Caco-2 (cell line): ENCODE results near the gene PTPN7. TPM values are rescaled to one million over a fixed set of nuclear protein-coding genes. Genes with fewer than 3 reads are reported as not detected.

Experiments used
- BruUV-seq: library from RNA; stranded (reverse); fragments of 400-500 nt; replicated peaks from 2 replicates; lab custom pipeline; 2021; lab: Mats Ljungman, UMichigan
- CTCF ChIA-PET: fragments of 300-600 bp; sonication (Branson Sonifier 250); formaldehyde crosslinking; loops from one replicate; lab custom pipeline; 2022; ENCODE audit warnings: antibody characterized with exemption; lab: Charles Lee
- POLR2A ChIA-PET: fragments of 300-600 bp; sonication (Branson Sonifier 250); formaldehyde crosslinking; loops from one replicate; lab custom pipeline; 2022; ENCODE audit warnings: antibody characterized with exemption; lab: Charles Lee
- DNase-seq, 2 experiments: peaks; one replicate each; pipeline versions ENCODE4 v3.0.0 to v3.0.0-alpha.2; 2020 to 2022
- H3K27me3 ChIP-seq: replicated peaks from 2 replicates; pipeline ENCODE4 v1.6.0; 2011; ENCODE audit warnings: low read length; ENCODE audit not compliant: control insufficient read depth, insufficient read depth
- H3K36me3 ChIP-seq: 2 replicates; pipeline ENCODE4 v1.5.1; 2011; ENCODE audit warnings: low read length; ENCODE audit not compliant: control insufficient read depth, insufficient read depth
- H3K4me1 ChIP-seq: fragments of 250-450 bp; sonication (Bioruptor Pico); 2 replicates; pipeline ENCODE4 v1.5.1; 2020; ENCODE audit warnings: mild to moderate bottlenecking
- H3K4me3 ChIP-seq: 2 replicates; pipeline ENCODE4 v1.5.1; 2011; ENCODE audit warnings: low read depth, mild to moderate bottlenecking, control low read depth, low read length
- H3K9me3 ChIP-seq: fragments of 250-450 bp; sonication (Bioruptor Pico); 2 replicates; pipeline ENCODE4 v1.5.1; 2020; ENCODE audit warnings: mild to moderate bottlenecking, moderate library complexity
- H3K27ac Mint-ChIP-seq: one replicate; pipeline ENCODE4 v1.8.0; 2022; ENCODE audit warnings: mixed read lengths; ENCODE audit not compliant: unreplicated experiment
- H3K27me3 Mint-ChIP-seq: one replicate; pipeline ENCODE4 v1.8.0; 2022; ENCODE audit warnings: mixed read lengths; ENCODE audit not compliant: insufficient read depth, unreplicated experiment
- H3K36me3 Mint-ChIP-seq: one replicate; pipeline ENCODE4 v1.8.0; 2022; ENCODE audit warnings: mild to moderate bottlenecking, mixed read lengths; ENCODE audit not compliant: insufficient read depth, unreplicated experiment
- H3K4me1 Mint-ChIP-seq: one replicate; pipeline ENCODE4 v1.8.0; 2022; ENCODE audit warnings: low read depth, mixed read lengths; ENCODE audit not compliant: unreplicated experiment
- H3K4me3 Mint-ChIP-seq: one replicate; pipeline ENCODE4 v1.8.0; 2022; ENCODE audit warnings: mild to moderate bottlenecking, moderate library complexity, mixed read lengths; ENCODE audit not compliant: unreplicated experiment
- H3K9me3 Mint-ChIP-seq: one replicate; pipeline ENCODE4 v1.8.0; 2022; ENCODE audit warnings: mixed read lengths; ENCODE audit not compliant: unreplicated experiment
- CTCF ChIP-seq, 2 experiments: fragments of 200-600 bp in 1 of 2; IDR thresholded peaks; 1 replicate in 1 of 2; 2 replicates in 1 of 2; pipeline versions ENCODE4 v1.5.1 to v1.8.0; 2011 to 2022; ENCODE audit warnings: antibody characterized with exemption in 1 of 2, control low read depth in 1 of 2, inconsistent platforms in 1 of 2, low read depth in 1 of 2, low read length in 1 of 2, mild to moderate bottlenecking in 1 of 2, moderate library complexity in 1 of 2; ENCODE audit not compliant: insufficient read depth in 1 of 2, severe bottlenecking in 1 of 2, unreplicated experiment in 1 of 2
- intact Hi-C: fragments of 100-400 bp; cut with micrococcal nuclease; formaldehyde crosslinking; loops from one replicate; pipeline ENCODE4 v1.10.0; 2022; ENCODE audit not compliant: unreplicated experiment
- total RNA-seq: library from RNA; stranded (reverse); gene quantifications from 2 replicates; pipeline ENCODE4 v1.2.3, GENCODE V29; 2022

Gene PTPN7
- total RNA-seq, 1 experiment from 2014 or later, result not detected

- no peak overlapping the region for H3K27ac Mint-ChIP-seq
- H3K4me1 ChIP-seq, result peaks cover 10% of the 10 kb centered on the region
- DNase-seq, result no peak
- no peaks in the 10 kb centered on the region for H3K27me3 ChIP-seq
- no peaks in the 10 kb centered on the region for H3K36me3 ChIP-seq
- H3K9me3 Mint-ChIP-seq, result no peaks in the 10 kb centered on the region
- H3K9me3 ChIP-seq, result no peaks in the 10 kb centered on the region
- no TSS peak for BruUV-seq
- intact Hi-C loops, result no loop called here
- H3K4me3 ChIP-seq, result no peak overlapping the region
- no peak for TF ChIP-seq CTCF (IDR thresholded peaks at IDR 0.05; ENCODE audit: insufficient read depth in 1 of 2, low read depth in 1 of 2, low read length in 1 of 2, severe bottlenecking in 1 of 2, unreplicated experiment in 1 of 2)
- no peaks in the 10 kb centered on the region for H3K4me1 Mint-ChIP-seq
- POLR2A ChIA-PET, result no interaction called here
- CTCF ChIA-PET, result interaction anchor here (0.9 to 2.7 kb wide), 7 partner anchors 9 to 246 kb away, joined by 3 to 12 read pairs (median 8); partner anchors contain the start of gene ELF3
- no peak overlapping the region for H3K4me3 Mint-ChIP-seq
- H3K27me3 Mint-ChIP-seq, result no peaks in the 10 kb centered on the region
- H3K36me3 Mint-ChIP-seq, result no peaks in the 10 kb centered on the region
Measured at GRCh38 chr1:202123336-202123813, 37.0 kb downstream of the PTPN7 start.

GRCh38 chr1:202122639-202123335, 37.6 kb downstream of the PTPN7 start, which contains the start of gene GPR37L1:
TSS of gene GPR37L1 (plus strand) at chr1:202122917. CDS start at chr1:202122964, 47 bp downstream.
- peak; percentile 71 for DNase-seq
- no peaks in the 10 kb centered on the region for H3K36me3 ChIP-seq
- intact Hi-C loops, result loop anchor here (1.0 kb wide), 1 partner anchor 10 kb away; no protein-coding TSS in a partner anchor
- no peaks in the 10 kb centered on the region for H3K27me3 Mint-ChIP-seq
- peaks cover 16% of the 10 kb centered on the region for H3K4me1 ChIP-seq
- H3K27me3 ChIP-seq, result no peaks in the 10 kb centered on the region
- ChIA-PET POLR2A (no interaction called here), CTCF (interaction anchor here (1.0 to 2.7 kb wide), 6 partner anchors 9 to 245 kb away, joined by 3 to 12 read pairs (median 8); partner anchors contain the start of gene ELF3)
- no peak within 1 kb of the TSS for H3K4me3 Mint-ChIP-seq
- no peaks in the 10 kb centered on the region for H3K9me3 Mint-ChIP-seq
- H3K27ac Mint-ChIP-seq, result no peak within 1 kb of the TSS
- H3K9me3 ChIP-seq, result no peaks in the 10 kb centered on the region
- peak; percentile 56 to 75 for TF ChIP-seq CTCF (IDR thresholded peaks at IDR 0.05; ENCODE audit: insufficient read depth in 1 of 2, low read depth in 1 of 2, low read length in 1 of 2, severe bottlenecking in 1 of 2, unreplicated experiment in 1 of 2)
- no peak within 1 kb of the TSS for H3K4me3 ChIP-seq
- BruUV-seq, result no TSS peak
- H3K36me3 Mint-ChIP-seq, result no peaks in the 10 kb centered on the region
- no peaks in the 10 kb centered on the region for H3K4me1 Mint-ChIP-seq

- H3K4me3 ChIP-seq, result no peak overlapping the region
- Mint-ChIP-seq H3K36me3 (no peaks in the 10 kb centered on the region), H3K9me3 (no peaks in the 10 kb centered on the region), H3K27ac (no peak overlapping the region), H3K4me3 (no peak overlapping the region), H3K27me3 (no peaks in the 10 kb centered on the region), H3K4me1 (no peaks in the 10 kb centered on the region)
- CTCF ChIA-PET, result interaction anchor here (0.6 to 3.7 kb wide), 4 partner anchors 29 to 121 kb away, joined by 3 to 30 read pairs (median 8); no protein-coding TSS in a partner anchor
- no peak for DNase-seq
- intact Hi-C loops, result no loop called here
- no TSS peak for BruUV-seq
- H3K9me3 ChIP-seq, result no peaks in the 10 kb centered on the region
- H3K27me3 ChIP-seq, result no peaks in the 10 kb centered on the region
- no peak for TF ChIP-seq CTCF (IDR thresholded peaks at IDR 0.05; ENCODE audit: insufficient read depth in 1 of 2, low read depth in 1 of 2, low read length in 1 of 2, severe bottlenecking in 1 of 2, unreplicated experiment in 1 of 2)
- POLR2A ChIA-PET, result interaction anchor here (0.7 kb wide), 1 partner anchor 111 kb away, joined by 3 read pairs; the partner anchor contains the start of gene ELF3
- no peaks in the 10 kb centered on the region for H3K36me3 ChIP-seq
- peaks cover 18% of the 10 kb centered on the region for H3K4me1 ChIP-seq
Measured at GRCh38 chr1:202121006-202121405, 39.4 kb downstream of the PTPN7 start.
